Prostate gland (tissue), 2 donors: ENCODE results near the gene ZNF469. TPM values are rescaled to one million over a fixed set of nuclear protein-coding genes. Genes with fewer than 3 reads are reported as not detected.

Experiments used
- DNase-seq: peaks from one replicate; pipeline ENCODE4 v3.0.0-alpha.2; 2019; ENCODE audit warnings: low spot score
- H3K27ac ChIP-seq, 2 donors: fragments of 200-600 bp; sonication (generic); 2 replicates each; pipeline ENCODE4 v1.5.1; 2017 to 2019
- H3K27me3 ChIP-seq: fragments of 200-600 bp; sonication (generic); replicated peaks from 2 replicates; pipeline ENCODE4 v1.5.1; 2019; ENCODE audit not compliant: insufficient read depth
- H3K36me3 ChIP-seq, 2 donors: fragments of 200-600 bp; sonication (generic); 1 replicate in 1 of 2; 2 replicates in 1 of 2; pipeline versions ENCODE4 v1.5.1 to v1.8.1; 2017 to 2019
- H3K4me1 ChIP-seq: fragments of 200-600 bp; sonication (generic); replicated peaks from 2 replicates; pipeline ENCODE4 v1.5.1; 2019
- H3K4me3 ChIP-seq, 2 donors: fragments of 200-600 bp; sonication (generic); 2 replicates each; pipeline ENCODE4 v1.5.1; 2017 to 2019
- H3K9me3 ChIP-seq: fragments of 200-600 bp; sonication (generic); 2 replicates; pipeline ENCODE4 v1.5.1; 2017
- POLR2A ChIP-seq: fragments of 450-650 bp; IDR thresholded peaks from one replicate; pipeline ENCODE4 v1.6.1; 2016; ENCODE audit warnings: antibody characterized with exemption, mild to moderate bottlenecking
- POLR2AphosphoS5 ChIP-seq: sonication (generic); formaldehyde crosslinking; IDR thresholded peaks from one replicate; pipeline ENCODE4 v1.6.1; 2017; ENCODE audit warnings: antibody characterized with exemption
- WGBS: methylation state at CpG from one replicate; pipeline ENCODE4 v1.1.5; 2018; 5-methylcytosine and 5-hydroxymethylcytosine counted together
- intact Hi-C: fragments of 100-400 bp; cut with DNase I; formaldehyde crosslinking; loops from one replicate; pipeline ENCODE4 v1.14.2; 2022
- total RNA-seq, 2 donors: library from RNA; depleted of rRNA; stranded (reverse); fragments of >200 nt; gene quantifications; one replicate each; pipeline ENCODE4 v1.1.0, GENCODE V29; 2016
- TF ChIP-seq, protein P1 (sequence below), 4 experiments: fragments of 200-600 bp in 2 of 4; fragments of 450-650 bp in 2 of 4; sonication (generic) in 2 of 4; IDR thresholded peaks; 1 replicate in 3 of 4; 2 replicates in 1 of 4; pipeline ENCODE4 v1.5.1; 2016 to 2019; ENCODE audit warnings: antibody characterized with exemption in 4 of 4, mild to moderate bottlenecking in 2 of 4, moderate library complexity in 2 of 4

The ZNF469 gene
- total RNA-seq, 2 donors from 2014 or later, result 3.6 to 4.4 TPM

DNA sequence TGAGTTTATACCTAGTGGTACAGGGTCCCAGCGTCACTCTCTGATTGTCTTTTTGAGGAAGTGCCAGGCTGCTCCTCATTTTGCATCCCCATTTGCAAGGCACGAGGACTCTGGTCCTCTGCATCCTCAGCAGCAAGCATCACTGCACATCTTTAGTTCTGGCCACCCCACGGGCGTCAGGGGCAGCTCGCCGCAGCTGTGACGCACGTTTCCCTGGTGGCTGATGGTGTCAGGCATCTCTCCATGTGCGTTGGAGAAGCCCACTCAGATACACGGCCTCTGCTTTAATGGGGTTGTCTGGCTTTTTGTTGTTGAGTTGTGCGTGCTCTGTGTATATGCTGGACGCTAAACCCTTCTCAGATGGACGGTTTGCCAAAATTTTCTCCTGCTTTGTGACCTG lies 45.2 kb upstream of the ZNF469 start:
- H3K4me3 ChIP-seq, result no peak overlapping the region
- H3K36me3 ChIP-seq, result no peaks in the 10 kb centered on the region
- no peaks in the 10 kb centered on the region for H3K9me3 ChIP-seq
- intact Hi-C loops, result no loop called here
- no peak overlapping the region for H3K27ac ChIP-seq
- 94% methylated on average over 13 of the region's 13 CpGs for WGBS
- H3K4me1 ChIP-seq, result no peaks in the 10 kb centered on the region
- H3K27me3 ChIP-seq, result no peaks in the 10 kb centered on the region
- no peak for DNase-seq
- TF ChIP-seq, protein P1, sequence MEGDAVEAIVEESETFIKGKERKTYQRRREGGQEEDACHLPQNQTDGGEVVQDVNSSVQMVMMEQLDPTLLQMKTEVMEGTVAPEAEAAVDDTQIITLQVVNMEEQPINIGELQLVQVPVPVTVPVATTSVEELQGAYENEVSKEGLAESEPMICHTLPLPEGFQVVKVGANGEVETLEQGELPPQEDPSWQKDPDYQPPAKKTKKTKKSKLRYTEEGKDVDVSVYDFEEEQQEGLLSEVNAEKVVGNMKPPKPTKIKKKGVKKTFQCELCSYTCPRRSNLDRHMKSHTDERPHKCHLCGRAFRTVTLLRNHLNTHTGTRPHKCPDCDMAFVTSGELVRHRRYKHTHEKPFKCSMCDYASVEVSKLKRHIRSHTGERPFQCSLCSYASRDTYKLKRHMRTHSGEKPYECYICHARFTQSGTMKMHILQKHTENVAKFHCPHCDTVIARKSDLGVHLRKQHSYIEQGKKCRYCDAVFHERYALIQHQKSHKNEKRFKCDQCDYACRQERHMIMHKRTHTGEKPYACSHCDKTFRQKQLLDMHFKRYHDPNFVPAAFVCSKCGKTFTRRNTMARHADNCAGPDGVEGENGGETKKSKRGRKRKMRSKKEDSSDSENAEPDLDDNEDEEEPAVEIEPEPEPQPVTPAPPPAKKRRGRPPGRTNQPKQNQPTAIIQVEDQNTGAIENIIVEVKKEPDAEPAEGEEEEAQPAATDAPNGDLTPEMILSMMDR (IDR thresholded peaks at IDR 0.05), result no peak
- TF ChIP-seq POLR2AphosphoS5 (no peak), POLR2A (no peak)

DNA sequence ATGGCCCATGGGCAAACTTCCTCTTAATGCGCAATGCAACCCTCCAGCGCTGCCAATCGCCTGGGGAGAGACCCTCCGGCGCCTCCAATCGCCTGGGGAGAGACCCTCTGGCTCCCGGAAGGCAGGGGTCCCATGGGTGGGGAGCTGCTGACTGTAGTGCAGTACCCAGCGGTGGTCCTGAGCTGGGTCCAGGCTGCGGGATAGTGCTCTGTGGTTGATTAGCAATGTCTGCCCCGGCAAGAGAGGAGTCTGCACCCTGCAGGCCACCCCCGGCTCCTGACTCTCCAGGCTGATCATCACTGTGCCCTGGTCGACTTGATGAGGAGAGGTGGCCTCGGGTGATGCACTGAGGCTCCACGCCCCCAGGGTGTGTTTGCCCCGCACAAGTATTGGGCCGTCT lies 44.6 kb upstream of the ZNF469 start:
- DNase-seq, result no peak
- intact Hi-C loops, result no loop called here
- H3K27ac ChIP-seq, result no peak overlapping the region
- H3K9me3 ChIP-seq, result no peaks in the 10 kb centered on the region
- no peaks in the 10 kb centered on the region for H3K36me3 ChIP-seq
- H3K4me3 ChIP-seq, result no peak overlapping the region
- H3K27me3 ChIP-seq, result no peaks in the 10 kb centered on the region
- H3K4me1 ChIP-seq, result no peaks in the 10 kb centered on the region
- WGBS, result 91% methylated on average over 16 of the region's 16 CpGs
- no peak for TF ChIP-seq POLR2A
- TF ChIP-seq, protein P1 (IDR thresholded peaks at IDR 0.05), result no peak
- no peak for TF ChIP-seq POLR2AphosphoS5

DNA sequence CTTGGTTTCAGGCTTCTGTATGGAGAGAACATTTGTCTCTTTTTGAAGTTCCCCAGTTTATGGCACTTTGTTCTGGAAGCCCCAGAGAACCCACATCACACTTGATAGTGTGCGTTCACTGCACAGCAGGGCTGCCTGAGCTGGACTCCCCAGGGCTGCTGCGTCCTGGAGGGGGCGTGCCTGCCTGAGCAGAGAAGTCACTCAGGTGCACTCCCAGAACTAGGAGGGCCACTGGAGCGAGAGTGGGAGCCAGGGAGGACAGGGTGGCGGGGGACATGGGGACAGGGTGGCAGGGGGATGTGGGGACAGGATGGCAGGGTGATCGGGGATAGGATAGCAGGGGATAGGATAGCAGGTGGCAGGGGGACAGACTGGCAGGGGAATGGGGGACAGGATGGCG lies 43.9 kb upstream of the ZNF469 start:
- no peak overlapping the region for H3K27ac ChIP-seq
- H3K4me3 ChIP-seq, result no peak overlapping the region
- WGBS, result 78% methylated on average over 6 of the region's 7 CpGs
- TF ChIP-seq POLR2A (no peak), POLR2AphosphoS5 (no peak)
- TF ChIP-seq, protein P1 (IDR thresholded peaks at IDR 0.05), result no peak
- no peaks in the 10 kb centered on the region for H3K4me1 ChIP-seq
- no peaks in the 10 kb centered on the region for H3K36me3 ChIP-seq
- intact Hi-C loops, result no loop called here
- H3K9me3 ChIP-seq, result no peaks in the 10 kb centered on the region
- no peak for DNase-seq
- H3K27me3 ChIP-seq, result no peaks in the 10 kb centered on the region

DNA sequence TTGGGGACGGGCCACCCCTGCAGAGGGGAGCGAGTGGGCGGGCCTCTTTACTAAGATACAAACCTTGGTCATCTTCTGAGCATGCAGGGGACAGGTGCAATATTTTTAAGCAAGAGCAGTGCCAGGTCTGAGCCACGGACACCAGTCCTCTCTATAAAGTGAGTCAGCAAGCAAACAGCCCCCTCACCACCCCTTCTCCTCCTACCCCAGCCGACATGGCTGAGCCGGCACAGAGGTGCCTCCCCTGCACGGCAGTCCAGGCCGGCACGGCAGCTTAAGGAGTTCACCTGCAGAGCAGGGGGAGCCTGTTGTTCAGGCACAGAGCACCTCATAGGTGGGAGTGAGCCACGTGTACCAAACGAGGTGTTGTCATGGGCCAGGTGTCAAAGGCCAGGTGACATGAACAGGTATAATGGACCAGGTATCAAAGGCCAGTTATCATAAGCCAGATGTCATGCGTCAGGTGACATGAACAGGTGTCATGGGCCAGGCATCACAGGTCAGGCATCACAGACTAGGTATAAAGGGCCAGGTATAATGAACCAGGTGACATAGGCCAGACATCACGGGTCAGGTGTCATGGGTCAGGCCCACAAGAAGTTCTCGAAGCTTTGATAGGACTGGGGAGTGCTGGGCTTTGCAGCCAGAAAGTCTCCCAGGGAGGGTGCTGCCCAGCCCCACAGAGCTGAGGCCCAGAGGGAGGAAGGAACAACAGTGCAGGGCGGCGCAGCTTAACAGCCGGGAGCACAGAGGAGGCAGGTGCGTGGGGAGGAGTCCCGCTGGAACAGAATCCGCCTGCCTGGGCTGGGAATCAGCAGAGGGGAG lies 42.6 kb upstream of the ZNF469 start:
- Histone ChIP-seq H3K36me3 (no peaks in the 10 kb centered on the region), H3K27ac (no peak overlapping the region), H3K4me1 (no peaks in the 10 kb centered on the region), H3K9me3 (no peaks in the 10 kb centered on the region), H3K4me3 (no peak overlapping the region), H3K27me3 (no peaks in the 10 kb centered on the region)
- DNase-seq, result no peak
- 69% methylated on average over 20 of the region's 20 CpGs for WGBS
- TF ChIP-seq POLR2A (no peak), POLR2AphosphoS5 (no peak)
- TF ChIP-seq, protein P1 (IDR thresholded peaks at IDR 0.05), result no peak
- intact Hi-C loops, result no loop called here

DNA sequence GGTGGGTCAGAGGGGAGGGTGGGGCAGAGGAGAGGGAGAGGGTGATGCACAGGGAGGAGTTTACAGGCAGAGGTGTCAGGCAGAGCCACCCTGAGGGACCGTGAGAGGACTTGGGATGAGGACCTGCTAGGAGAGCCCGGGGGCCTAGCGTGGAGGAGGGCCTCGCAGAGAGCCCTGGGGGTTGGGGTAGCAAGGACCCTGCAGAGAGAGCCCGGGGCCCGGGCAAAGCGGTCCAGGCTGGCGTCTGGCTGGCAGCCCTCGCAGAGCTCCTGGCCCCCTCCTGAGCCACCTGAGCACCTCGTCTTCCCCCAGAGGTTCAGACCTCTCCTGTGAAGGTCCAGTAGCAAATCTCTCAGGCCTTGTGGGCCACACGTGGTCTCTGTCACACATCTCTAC lies 42.0 kb upstream of the ZNF469 start:
- Histone ChIP-seq H3K27ac (no peak overlapping the region), H3K27me3 (no peaks in the 10 kb centered on the region), H3K4me1 (no peaks in the 10 kb centered on the region), H3K9me3 (no peaks in the 10 kb centered on the region), H3K36me3 (no peaks in the 10 kb centered on the region), H3K4me3 (no peak overlapping the region)
- WGBS, result 92% methylated on average over 11 of the region's 11 CpGs
- TF ChIP-seq POLR2A, result no peak
- TF ChIP-seq, protein P1 (IDR thresholded peaks at IDR 0.05), result no peak
- no peak for TF ChIP-seq POLR2AphosphoS5
- no peak for DNase-seq
- intact Hi-C loops, result no loop called here
